ENCODE results near the gene ARMC12. TPM values are rescaled to one million over a fixed set of nuclear protein-coding genes. Genes with fewer than 3 reads are reported as not detected.

Gene ARMC12
- total and polyA plus RNA-seq, 10 of the 15 experiments (the other 5 are each of a cell fraction or from before 2014, with no cell fraction given), result 0.10 to 1.6 (median 0.62) TPM

DNA sequence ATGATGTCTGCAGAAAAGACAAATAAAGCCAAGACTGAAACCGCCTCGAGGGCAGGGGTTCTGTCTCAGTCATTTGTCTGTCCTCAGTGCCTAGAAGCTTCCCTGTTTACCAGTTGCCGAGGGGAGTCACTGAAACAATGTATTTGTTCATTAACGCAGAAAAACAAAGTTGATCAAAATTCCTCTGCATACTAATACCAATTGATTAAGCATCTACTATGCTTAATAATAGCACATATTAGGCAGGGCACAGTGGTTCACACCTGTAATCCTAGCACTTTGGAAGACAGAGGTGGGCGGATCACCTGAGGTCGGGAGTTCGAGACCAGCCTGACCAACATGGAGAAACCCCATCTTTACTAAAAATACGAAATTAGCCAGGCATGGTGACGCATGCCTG is 46.3 kb upstream of the ARMC12 start:
- WGBS (ENCODE audit: insufficient coverage, insufficient replicate concordance, low lambda C conversion rate, missing lambda C conversion rate), result 90% methylated on average over 9 of the region's 9 CpGs
- RAD21 ChIA-PET (ENCODE audit: unreplicated experiment), result interaction anchor here (1.6 kb wide), 1 partner anchor 36 kb away, joined by 3 read pairs; no protein-coding TSS in a partner anchor
- in situ Hi-C loops (cut with MboI), result no loop called here
- TF ChIP-seq, protein P1, sequence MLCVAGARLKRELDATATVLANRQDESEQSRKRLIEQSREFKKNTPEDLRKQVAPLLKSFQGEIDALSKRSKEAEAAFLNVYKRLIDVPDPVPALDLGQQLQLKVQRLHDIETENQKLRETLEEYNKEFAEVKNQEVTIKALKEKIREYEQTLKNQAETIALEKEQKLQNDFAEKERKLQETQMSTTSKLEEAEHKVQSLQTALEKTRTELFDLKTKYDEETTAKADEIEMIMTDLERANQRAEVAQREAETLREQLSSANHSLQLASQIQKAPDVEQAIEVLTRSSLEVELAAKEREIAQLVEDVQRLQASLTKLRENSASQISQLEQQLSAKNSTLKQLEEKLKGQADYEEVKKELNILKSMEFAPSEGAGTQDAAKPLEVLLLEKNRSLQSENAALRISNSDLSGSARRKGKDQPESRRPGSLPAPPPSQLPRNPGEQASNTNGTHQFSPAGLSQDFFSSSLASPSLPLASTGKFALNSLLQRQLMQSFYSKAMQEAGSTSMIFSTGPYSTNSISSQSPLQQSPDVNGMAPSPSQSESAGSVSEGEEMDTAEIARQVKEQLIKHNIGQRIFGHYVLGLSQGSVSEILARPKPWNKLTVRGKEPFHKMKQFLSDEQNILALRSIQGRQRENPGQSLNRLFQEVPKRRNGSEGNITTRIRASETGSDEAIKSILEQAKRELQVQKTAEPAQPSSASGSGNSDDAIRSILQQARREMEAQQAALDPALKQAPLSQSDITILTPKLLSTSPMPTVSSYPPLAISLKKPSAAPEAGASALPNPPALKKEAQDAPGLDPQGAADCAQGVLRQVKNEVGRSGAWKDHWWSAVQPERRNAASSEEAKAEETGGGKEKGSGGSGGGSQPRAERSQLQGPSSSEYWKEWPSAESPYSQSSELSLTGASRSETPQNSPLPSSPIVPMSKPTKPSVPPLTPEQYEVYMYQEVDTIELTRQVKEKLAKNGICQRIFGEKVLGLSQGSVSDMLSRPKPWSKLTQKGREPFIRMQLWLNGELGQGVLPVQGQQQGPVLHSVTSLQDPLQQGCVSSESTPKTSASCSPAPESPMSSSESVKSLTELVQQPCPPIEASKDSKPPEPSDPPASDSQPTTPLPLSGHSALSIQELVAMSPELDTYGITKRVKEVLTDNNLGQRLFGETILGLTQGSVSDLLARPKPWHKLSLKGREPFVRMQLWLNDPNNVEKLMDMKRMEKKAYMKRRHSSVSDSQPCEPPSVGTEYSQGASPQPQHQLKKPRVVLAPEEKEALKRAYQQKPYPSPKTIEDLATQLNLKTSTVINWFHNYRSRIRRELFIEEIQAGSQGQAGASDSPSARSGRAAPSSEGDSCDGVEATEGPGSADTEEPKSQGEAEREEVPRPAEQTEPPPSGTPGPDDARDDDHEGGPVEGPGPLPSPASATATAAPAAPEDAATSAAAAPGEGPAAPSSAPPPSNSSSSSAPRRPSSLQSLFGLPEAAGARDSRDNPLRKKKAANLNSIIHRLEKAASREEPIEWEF (IDR thresholded peaks at IDR 0.05; ENCODE audit: insufficient replicate concordance, low read depth, low read length), result no peak
- no peak for TF ChIP-seq SREBF1 (IDR thresholded peaks at IDR 0.05; ENCODE audit: low read length)
- TF ChIP-seq TCF7 (IDR thresholded peaks at IDR 0.05; ENCODE audit: borderline replicate concordance), result no peak
- TF ChIP-seq SMARCA5 (IDR thresholded peaks at IDR 0.05), result no peak
- TF ChIP-seq, protein P2, sequence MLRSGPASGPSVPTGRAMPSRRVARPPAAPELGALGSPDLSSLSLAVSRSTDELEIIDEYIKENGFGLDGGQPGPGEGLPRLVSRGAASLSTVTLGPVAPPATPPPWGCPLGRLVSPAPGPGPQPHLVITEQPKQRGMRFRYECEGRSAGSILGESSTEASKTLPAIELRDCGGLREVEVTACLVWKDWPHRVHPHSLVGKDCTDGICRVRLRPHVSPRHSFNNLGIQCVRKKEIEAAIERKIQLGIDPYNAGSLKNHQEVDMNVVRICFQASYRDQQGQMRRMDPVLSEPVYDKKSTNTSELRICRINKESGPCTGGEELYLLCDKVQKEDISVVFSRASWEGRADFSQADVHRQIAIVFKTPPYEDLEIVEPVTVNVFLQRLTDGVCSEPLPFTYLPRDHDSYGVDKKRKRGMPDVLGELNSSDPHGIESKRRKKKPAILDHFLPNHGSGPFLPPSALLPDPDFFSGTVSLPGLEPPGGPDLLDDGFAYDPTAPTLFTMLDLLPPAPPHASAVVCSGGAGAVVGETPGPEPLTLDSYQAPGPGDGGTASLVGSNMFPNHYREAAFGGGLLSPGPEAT (IDR thresholded peaks at IDR 0.05; ENCODE audit: low read depth), result no peak
- no peak for TF ChIP-seq HDGF (IDR thresholded peaks at IDR 0.05)
- TF ChIP-seq YBX1 (IDR thresholded peaks at IDR 0.05), result no peak
- no peak for TF ChIP-seq ZNF207 (IDR thresholded peaks at IDR 0.05; ENCODE audit: borderline replicate concordance)
- no peak for TF ChIP-seq TBL1XR1 (IDR thresholded peaks at IDR 0.05; ENCODE audit: low read depth, low read length)
- no peak for TF ChIP-seq NFYB (IDR thresholded peaks at IDR 0.05; ENCODE audit: insufficient read depth, low read depth, low read length)
- no peak for TF ChIP-seq POU2F2 (IDR thresholded peaks at IDR 0.05; ENCODE audit: borderline replicate concordance, low read depth, low read length)
- TF ChIP-seq NFXL1 (IDR thresholded peaks at IDR 0.05; ENCODE audit: borderline replicate concordance), result no peak
- no peak for TF ChIP-seq KDM1A (IDR thresholded peaks at IDR 0.05; ENCODE audit: borderline replicate concordance)
- no peak for TF ChIP-seq ASH2L (IDR thresholded peaks at IDR 0.05; ENCODE audit: borderline replicate concordance, low read depth)
- TF ChIP-seq CTCF (IDR thresholded peaks at IDR 0.05 in 2 of 3, conservative IDR thresholded peaks at IDR 0.05 in 1 of 3; ENCODE audit: control insufficient read depth in 2 of 3, extremely low read depth in 1 of 3, insufficient read depth in 1 of 3, low read depth in 3 of 3, low read length in 3 of 3), result no peak

More for the DNA sequence above, 46.3 kb upstream of the ARMC12 start:
- no peak overlapping the region for H2AFZ ChIP-seq (ENCODE audit: control insufficient read depth, low read depth, low read length)
- ChIA-PET POLR2A (interaction anchor here (0.7 to 1.2 kb wide), 2 partner anchors 17 to 369 kb away, joined by 3 to 4 read pairs; no protein-coding TSS in a partner anchor), CTCF (interaction anchor here (1.0 to 1.7 kb wide), 3 partner anchors 29 to 66 kb away, joined by 4 read pairs; no protein-coding TSS in a partner anchor), SMC1A (ENCODE audit: uncharacterized antibody, unreplicated experiment) (interaction anchor here (0.8 to 1.2 kb wide), 5 partner anchors 36 to 61 kb away, joined by 3 to 4 read pairs (median 4); no protein-coding TSS in a partner anchor)
- no peak for FAIRE-seq
- H3K4me3 ChIP-seq, result no peak overlapping the region
- DNase-seq (ENCODE audit: low read depth, low spot score), result no peak
- no TSS peak for BruUV-seq (replicated peaks)
- no peak overlapping the region for H3K27ac ChIP-seq (ENCODE audit: control insufficient read depth, insufficient read depth)
- no peak for ATAC-seq
- H3K4me1 ChIP-seq (ENCODE audit: control insufficient read depth, insufficient read depth, low read length), result peaks cover 5% of the 10 kb centered on the region
- H3K27me3 ChIP-seq (replicated peaks in 1 of 2; ENCODE audit: control insufficient read depth in 2 of 2, insufficient read depth in 2 of 2, low read length in 1 of 2), result no peaks in the 10 kb centered on the region
- no peak overlapping the region for H3K4me2 ChIP-seq (ENCODE audit: control insufficient read depth, insufficient read depth)
- intact Hi-C loops (cut with micrococcal nuclease; ENCODE audit: unreplicated experiment), result no loop called here
- H3K9me3 ChIP-seq (replicated peaks; ENCODE audit: control insufficient read depth, insufficient read depth, low read length), result peaks cover 2% of the 10 kb centered on the region; the same call in 1 of the 3 replicates
- no peak overlapping the region for H3K9ac ChIP-seq (ENCODE audit: control insufficient read depth, insufficient read depth, low read length)
- H3K36me3 ChIP-seq (ENCODE audit: control insufficient read depth in 2 of 2, insufficient read depth in 2 of 2, low read length in 1 of 2), result no peaks in the 10 kb centered on the region
- peaks cover 30% of the 10 kb centered on the region for H3K79me2 ChIP-seq (ENCODE audit: control insufficient read depth, insufficient read depth, low read length)
- H4K20me1 ChIP-seq (ENCODE audit: control insufficient read depth, insufficient read depth), result no peaks in the 10 kb centered on the region

All from GM12878 (cell line).